NB4 (cell line): ENCODE data around the gene MLC1.

Source experiments
- DNase-seq: peaks from one replicate; pipeline ENCODE4 v3.0.0; 2010; ENCODE audit warnings: low read depth
- H3K4me3 ChIP-seq: one replicate; pipeline ENCODE4 v1.5.1; 2011; ENCODE audit warnings: mild to moderate bottlenecking, low read depth, low read length, moderate library complexity
- CTCF ChIP-seq: IDR thresholded peaks from one replicate; pipeline ENCODE4 v1.5.1; 2012; ENCODE audit warnings: low read depth, low read length
- MYC ChIP-seq: IDR thresholded peaks from 2 replicates; pipeline ENCODE4 v1.6.1; 2011; ENCODE audit warnings: low read depth, low read length
- POLR2A ChIP-seq: IDR thresholded peaks from 2 replicates; pipeline ENCODE4 v1.6.1; 2011; ENCODE audit warnings: mild to moderate bottlenecking; ENCODE audit not compliant: insufficient read length; ENCODE audit errors: extremely low read depth
- TF ChIP-seq, protein P1 (sequence below): IDR thresholded peaks from 2 replicates; pipeline ENCODE4 v1.6.1; 2011; ENCODE audit warnings: low read depth, low read length

MLC1 gene

GRCh38 chr22:50107529-50107928 lies 22.3 kb upstream of the MLC1 start:
- H3K4me3 ChIP-seq: no peak overlapping the region
- DNase-seq: no peak
- no peak for TF ChIP-seq POLR2A
- TF ChIP-seq, protein P1, sequence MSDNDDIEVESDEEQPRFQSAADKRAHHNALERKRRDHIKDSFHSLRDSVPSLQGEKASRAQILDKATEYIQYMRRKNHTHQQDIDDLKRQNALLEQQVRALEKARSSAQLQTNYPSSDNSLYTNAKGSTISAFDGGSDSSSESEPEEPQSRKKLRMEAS: no peak
- no peak for TF ChIP-seq MYC
- no peak for TF ChIP-seq CTCF

DNA sequence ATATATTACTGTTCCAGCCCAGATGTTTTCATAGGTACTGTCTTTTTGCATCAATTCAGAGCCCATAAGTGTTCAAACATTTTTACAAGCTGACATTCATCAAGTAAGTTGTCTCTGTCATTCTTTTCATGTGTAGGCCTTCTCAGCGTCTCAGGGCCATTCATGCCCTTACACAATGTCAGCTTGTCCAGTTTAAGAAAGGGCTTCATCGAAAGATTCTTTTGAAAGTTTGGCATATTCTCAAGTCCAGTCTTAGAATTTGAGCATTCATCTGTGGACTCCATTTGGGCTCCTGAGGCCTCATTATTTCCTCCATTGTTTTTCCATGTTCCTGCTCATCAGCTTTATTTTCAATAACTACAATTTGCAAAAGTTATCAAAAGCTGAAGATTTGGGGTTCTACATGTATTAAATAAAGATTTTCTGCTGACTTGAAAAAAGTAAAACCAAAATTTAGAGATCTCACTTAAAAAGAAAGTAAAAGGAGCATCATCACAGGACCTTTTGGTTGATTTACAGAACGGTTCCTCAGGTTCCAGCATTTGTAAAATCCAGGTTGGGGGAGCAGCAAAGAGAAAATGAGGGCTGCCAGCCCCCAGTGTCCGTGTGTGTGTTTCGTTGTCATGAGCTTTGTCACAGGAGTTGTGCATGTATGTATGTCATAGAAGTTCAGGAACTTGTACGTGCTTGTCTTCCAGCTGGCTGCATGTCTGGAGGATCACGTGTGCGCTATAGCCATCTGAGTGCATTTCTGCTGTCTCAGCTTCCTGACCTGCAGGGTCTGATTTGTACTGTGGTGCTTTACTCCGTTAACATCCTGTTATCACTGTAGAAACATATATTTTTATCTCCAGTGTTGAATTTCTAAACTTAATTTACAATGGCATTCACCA lies 20.2 kb upstream of the MLC1 start:
- TF ChIP-seq MYC (no peak), CTCF (no peak)
- TF ChIP-seq, protein P1: peak; percentile 80
- no peak overlapping the region for H3K4me3 ChIP-seq
- DNase-seq: no peak

- DNase-seq: peak; percentile 39
- H3K4me3 ChIP-seq: no peak overlapping the region
- TF ChIP-seq, protein P1: peak; percentile 12; the same call in 1 of the 2 replicates
- TF ChIP-seq MYC (no peak), POLR2A (peak; percentile 30)
Observed at GRCh38 chr22:50104141-50104544, 18.9 kb upstream of the MLC1 start.

GRCh38 chr22:50102946-50103345 lies 17.7 kb upstream of the MLC1 start:
- peak; percentile 43 for DNase-seq
- no peak overlapping the region for H3K4me3 ChIP-seq
- TF ChIP-seq, protein P1: peak; percentile 95
- TF ChIP-seq CTCF: no peak
- peak; percentile 81 for TF ChIP-seq MYC
- TF ChIP-seq POLR2A: no peak

DNA sequence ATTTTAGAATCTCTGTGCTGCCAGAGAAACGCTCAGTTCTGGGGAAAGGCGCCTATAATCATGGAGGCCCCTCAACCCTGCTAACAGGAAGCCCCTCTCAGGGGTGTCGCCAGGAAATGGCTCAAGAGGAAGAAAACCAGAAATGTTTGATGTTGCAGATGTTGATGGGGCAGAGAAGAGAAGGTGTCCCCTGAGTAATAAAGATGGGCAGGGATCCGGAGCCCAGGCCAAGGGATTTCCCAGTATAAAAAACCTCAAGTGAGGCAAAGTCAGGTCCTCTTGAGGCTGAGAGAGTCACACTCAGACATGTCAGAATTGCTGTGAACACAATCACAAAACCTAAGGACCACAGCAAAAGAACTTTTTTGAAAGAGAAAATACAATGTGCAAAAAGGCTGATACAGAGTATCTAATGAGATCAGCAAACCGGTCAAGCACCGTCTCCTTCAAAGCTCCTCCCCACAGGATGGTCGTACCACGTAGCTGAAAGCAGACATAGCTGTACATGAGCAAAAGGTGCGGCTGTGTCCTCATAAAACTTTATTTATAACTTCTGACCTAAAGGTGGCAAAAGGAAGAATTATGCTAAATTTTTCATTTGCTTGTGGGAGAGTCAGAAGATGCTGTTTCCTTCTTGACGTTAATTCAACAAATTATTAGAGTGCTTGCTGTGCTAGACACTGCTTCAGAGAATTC lies 16.8 kb upstream of the MLC1 start:
- H3K4me3 ChIP-seq: no peak overlapping the region
- TF ChIP-seq, protein P1: no peak
- TF ChIP-seq POLR2A (no peak), CTCF (no peak), MYC (no peak)
- DNase-seq: peak; percentile 34

- H3K4me3 ChIP-seq: no peak overlapping the region
- no peak for TF ChIP-seq MYC
- no peak for TF ChIP-seq CTCF
- TF ChIP-seq POLR2A: no peak
- TF ChIP-seq, protein P1: no peak
- DNase-seq: no peak
Observed at GRCh38 chr22:50098052-50098451, 12.8 kb upstream of the MLC1 start.
